ENCODE data around the gene NDE1.
A peak's percentile ranks its signal among the peaks of the same experiment; 100 is the strongest.

Gene NDE1

GRCh38 chr16:15765880-15766279, 115.8 kb downstream of the NDE1 start:
- peak; percentile 73 for TF ChIP-seq CTCF (IDR thresholded peaks at IDR 0.05; ENCODE audit: low read depth, low read length)
- no peak overlapping the region for H3K4me3 ChIP-seq (ENCODE audit: low read depth, low read length)

- no peak for TF ChIP-seq CTCF (IDR thresholded peaks at IDR 0.05; ENCODE audit: low read depth, low read length)
- H3K4me3 ChIP-seq (ENCODE audit: low read depth, low read length), result no peak overlapping the region
These were observed 116.9 kb downstream of the NDE1 start for GRCh38 chr16:15766918-15767317.

GRCh38 chr16:15768201-15768600, 118.2 kb downstream of the NDE1 start:
- no peak overlapping the region for H3K4me3 ChIP-seq (ENCODE audit: low read depth, low read length)
- no peak for TF ChIP-seq CTCF (IDR thresholded peaks at IDR 0.05; ENCODE audit: low read depth, low read length)

- no peak for TF ChIP-seq CTCF (IDR thresholded peaks at IDR 0.05; ENCODE audit: low read depth, low read length)
- no peak overlapping the region for H3K4me3 ChIP-seq (ENCODE audit: low read depth, low read length)
These were observed 119.2 kb downstream of the NDE1 start for GRCh38 chr16:15769239-15769638.

- TF ChIP-seq CTCF (IDR thresholded peaks at IDR 0.05; ENCODE audit: low read depth, low read length), result no peak
- no peak overlapping the region for H3K4me3 ChIP-seq (ENCODE audit: low read depth, low read length)
These were observed 120.1 kb downstream of the NDE1 start for GRCh38 chr16:15770107-15770506.

GRCh38 chr16:15770512-15770911, 120.5 kb downstream of the NDE1 start:
- no peak for TF ChIP-seq CTCF (IDR thresholded peaks at IDR 0.05; ENCODE audit: low read depth, low read length)

GRCh38 chr16:15771694-15772093, 121.6 kb downstream of the NDE1 start:
- H3K4me3 ChIP-seq (ENCODE audit: low read depth, low read length), result no peak overlapping the region
- TF ChIP-seq CTCF (IDR thresholded peaks at IDR 0.05; ENCODE audit: low read depth, low read length), result no peak

More at GRCh38 chr16:15770512-15770911, 120.5 kb downstream of the NDE1 start:
- no peak overlapping the region for H3K4me3 ChIP-seq (ENCODE audit: low read depth, low read length)
